GM18517 (cell line): ENCODE results near the gene NWD2.

Source experiments
- ATAC-seq: cut with Tn5 transposase; IDR thresholded peaks from one replicate; pipeline ENCODE4 v1.9.1; 2021; ENCODE audit warnings: mild to moderate bottlenecking, moderate library complexity; ENCODE audit not compliant: unreplicated experiment

Gene NWD2

GRCh38 chr4:37464373-37465128, 220.0 kb downstream of the NWD2 start:
- ATAC-seq = no peak

GRCh38 chr4:37465296-37465695, 220.8 kb downstream of the NWD2 start:
- no peak for ATAC-seq

- ATAC-seq = no peak
Observed at GRCh38 chr4:37465845-37466244, 221.3 kb downstream of the NWD2 start.

- no peak for ATAC-seq
Observed at GRCh38 chr4:37467223-37467622, 222.7 kb downstream of the NWD2 start.

- no peak for ATAC-seq
Observed at GRCh38 chr4:37467824-37468223, 223.3 kb downstream of the NWD2 start.

- ATAC-seq = no peak
Observed at GRCh38 chr4:37469286-37469685, 224.7 kb downstream of the NWD2 start.

GRCh38 chr4:37470245-37470644, 225.7 kb downstream of the NWD2 start:
- ATAC-seq = no peak

GRCh38 chr4:37471093-37471492, 226.6 kb downstream of the NWD2 start:
- no peak for ATAC-seq

- no peak for ATAC-seq
Observed at GRCh38 chr4:37471971-37472370, 227.4 kb downstream of the NWD2 start.

GRCh38 chr4:37473807-37474206, 229.3 kb downstream of the NWD2 start:
- ATAC-seq = no peak

- no peak for ATAC-seq
Observed at GRCh38 chr4:37475087-37475486, 230.5 kb downstream of the NWD2 start.

GRCh38 chr4:37475776-37476175, 231.2 kb downstream of the NWD2 start:
- ATAC-seq = no peak

- no peak for ATAC-seq
Observed at GRCh38 chr4:37476256-37476655, 231.7 kb downstream of the NWD2 start.

- no peak for ATAC-seq
Observed at GRCh38 chr4:37476691-37477090, 232.1 kb downstream of the NWD2 start.

- ATAC-seq = no peak
Observed at GRCh38 chr4:37477126-37477525, 232.6 kb downstream of the NWD2 start.

GRCh38 chr4:37478151-37478550, 233.6 kb downstream of the NWD2 start:
- ATAC-seq = no peak

- ATAC-seq = no peak
Observed at GRCh38 chr4:37480509-37480908, 236.0 kb downstream of the NWD2 start.

- no peak for ATAC-seq
Observed at GRCh38 chr4:37481547-37482122, 237.1 kb downstream of the NWD2 start.

GRCh38 chr4:37482236-37482913, 237.8 kb downstream of the NWD2 start:
- no peak for ATAC-seq

GRCh38 chr4:37483610-37484009, 239.1 kb downstream of the NWD2 start:
- ATAC-seq = no peak

- no peak for ATAC-seq
Observed at GRCh38 chr4:37486166-37486565, 241.6 kb downstream of the NWD2 start.

- no peak for ATAC-seq
Observed at GRCh38 chr4:37487668-37488067, 243.1 kb downstream of the NWD2 start.
